DMS79 (cell line): ENCODE data around the gene CT45A3.
"Not testable (repeated sequence)": the region's sequence is repeated elsewhere in the genome, so short reads cannot be mapped to it uniquely, and the experiment has no call there.

ENCODE experiments used
- DNase-seq: peaks from one replicate; lab custom pipeline; 2025; lab: John Stamatoyannopoulos, UW

Gene CT45A3

GRCh38 chrX:135768091-135768490 lies at the start of gene CT45A3:
CT45A3 (minus strand) TSS chrX:135768191; CDS start chrX:135764444, 3,747 bp downstream.
- DNase-seq = not testable (repeated sequence)

GRCh38 chrX:135802687-135803086 lies 34.7 kb upstream of the CT45A3 start, which contains the start of gene CT45A6:
CT45A6 (minus strand) TSS chrX:135802787; CDS start chrX:135798993, 3,794 bp downstream.
- DNase-seq = not testable (repeated sequence)

GRCh38 chrX:135785403-135785802 lies 17.4 kb upstream of the CT45A3 start, which contains the start of gene CT45A5:
CT45A5 (minus strand) TSS chrX:135785503; CDS start chrX:135781729, 3,774 bp downstream.
- not testable (repeated sequence) for DNase-seq

- not testable (repeated sequence) for DNase-seq
These were observed 23.3 kb downstream of the CT45A3 start for GRCh38 chrX:135744739-135745138.

- no peak for DNase-seq
These were observed 26.7 kb downstream of the CT45A3 start for GRCh38 chrX:135741192-135741715.

GRCh38 chrX:135740681-135741149 lies 27.3 kb downstream of the CT45A3 start:
- no peak for DNase-seq

GRCh38 chrX:135737366-135738071 lies 30.5 kb downstream of the CT45A3 start:
- DNase-seq = no peak

GRCh38 chrX:135734666-135735065 lies 33.3 kb downstream of the CT45A3 start:
- not testable (repeated sequence) for DNase-seq

- no peak for DNase-seq
These were observed 54.2 kb downstream of the CT45A3 start for GRCh38 chrX:135713795-135714194.

- DNase-seq = not testable (repeated sequence)
These were observed 54.8 kb downstream of the CT45A3 start, which contains the start of gene CT45A1 for GRCh38 chrX:135713183-135713689. CT45A1 (plus strand) TSS chrX:135713639; CDS start chrX:135718941, 5,302 bp downstream.
